GM12801 (cell line): ENCODE data around the gene OPA3.

Source experiments
- TF ChIP-seq, protein P1 (sequence below): IDR thresholded peaks from one replicate; pipeline ENCODE4 v1.5.1; 2011; ENCODE audit warnings: control low read depth; ENCODE audit not compliant: insufficient read length; ENCODE audit errors: extremely low read depth

The OPA3 gene

DNA sequence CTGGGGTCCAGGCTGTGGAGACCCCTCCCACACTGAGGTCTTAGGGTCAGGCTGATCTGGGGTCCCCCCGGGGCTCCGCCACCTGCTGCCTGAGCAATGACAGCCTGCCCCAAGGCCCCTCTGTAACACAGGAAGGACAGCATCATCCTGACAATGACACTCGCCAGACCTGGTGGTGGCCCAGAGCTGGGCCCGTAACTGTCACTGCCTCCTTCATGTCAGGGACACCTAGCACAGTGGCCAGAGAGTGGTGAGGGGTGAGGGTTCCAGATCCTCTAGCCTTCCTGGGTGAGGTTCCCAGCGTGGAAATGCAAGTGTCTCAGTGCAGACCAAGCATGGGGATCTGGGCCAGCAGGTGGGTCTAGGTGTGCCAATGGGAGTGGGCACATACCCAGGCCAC, 27.8 kb downstream of the OPA3 start:
- TF ChIP-seq, protein P1, sequence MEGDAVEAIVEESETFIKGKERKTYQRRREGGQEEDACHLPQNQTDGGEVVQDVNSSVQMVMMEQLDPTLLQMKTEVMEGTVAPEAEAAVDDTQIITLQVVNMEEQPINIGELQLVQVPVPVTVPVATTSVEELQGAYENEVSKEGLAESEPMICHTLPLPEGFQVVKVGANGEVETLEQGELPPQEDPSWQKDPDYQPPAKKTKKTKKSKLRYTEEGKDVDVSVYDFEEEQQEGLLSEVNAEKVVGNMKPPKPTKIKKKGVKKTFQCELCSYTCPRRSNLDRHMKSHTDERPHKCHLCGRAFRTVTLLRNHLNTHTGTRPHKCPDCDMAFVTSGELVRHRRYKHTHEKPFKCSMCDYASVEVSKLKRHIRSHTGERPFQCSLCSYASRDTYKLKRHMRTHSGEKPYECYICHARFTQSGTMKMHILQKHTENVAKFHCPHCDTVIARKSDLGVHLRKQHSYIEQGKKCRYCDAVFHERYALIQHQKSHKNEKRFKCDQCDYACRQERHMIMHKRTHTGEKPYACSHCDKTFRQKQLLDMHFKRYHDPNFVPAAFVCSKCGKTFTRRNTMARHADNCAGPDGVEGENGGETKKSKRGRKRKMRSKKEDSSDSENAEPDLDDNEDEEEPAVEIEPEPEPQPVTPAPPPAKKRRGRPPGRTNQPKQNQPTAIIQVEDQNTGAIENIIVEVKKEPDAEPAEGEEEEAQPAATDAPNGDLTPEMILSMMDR: no peak

DNA sequence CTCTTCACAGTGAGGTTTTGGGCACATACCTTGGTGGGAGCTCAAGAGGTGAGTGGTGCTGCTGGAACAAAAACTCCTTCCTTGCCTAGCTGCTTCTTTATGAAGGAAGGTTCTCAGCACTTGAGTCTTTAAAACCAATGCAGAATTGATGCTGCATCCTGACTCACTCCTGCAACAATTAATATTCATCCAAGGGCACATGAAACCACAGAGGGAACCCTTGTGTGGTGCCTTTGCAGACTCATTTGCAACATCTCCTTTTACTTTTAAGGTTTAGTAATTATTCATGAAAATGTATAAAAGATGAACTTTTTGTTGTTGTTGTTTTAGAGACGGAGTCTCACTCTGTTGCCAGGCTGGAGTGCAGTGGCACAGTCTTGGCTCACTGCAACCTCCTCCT, 30.1 kb downstream of the OPA3 start:
- TF ChIP-seq, protein P1: no peak

DNA sequence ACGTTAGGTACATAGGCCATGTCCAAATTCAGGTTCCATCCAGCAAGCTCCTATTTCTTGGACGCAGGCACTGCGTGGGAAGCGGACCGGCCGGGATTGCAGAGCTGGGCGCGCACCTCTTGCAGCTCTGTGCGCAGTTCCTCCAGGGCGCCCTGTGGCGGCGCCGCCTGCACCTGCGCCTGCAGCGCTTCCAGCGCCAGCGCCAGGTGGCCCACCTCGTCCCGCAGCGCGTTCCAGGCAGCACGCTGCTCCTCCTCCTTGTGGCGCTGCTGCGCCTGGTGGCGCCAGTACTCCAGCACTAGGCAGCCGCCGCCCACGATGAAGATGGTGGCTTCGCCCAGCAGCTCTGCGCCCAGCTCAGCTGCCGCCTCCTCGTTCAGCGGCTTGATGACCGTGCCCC, 31.1 kb downstream of the OPA3 start:
- TF ChIP-seq, protein P1: no peak

DNA sequence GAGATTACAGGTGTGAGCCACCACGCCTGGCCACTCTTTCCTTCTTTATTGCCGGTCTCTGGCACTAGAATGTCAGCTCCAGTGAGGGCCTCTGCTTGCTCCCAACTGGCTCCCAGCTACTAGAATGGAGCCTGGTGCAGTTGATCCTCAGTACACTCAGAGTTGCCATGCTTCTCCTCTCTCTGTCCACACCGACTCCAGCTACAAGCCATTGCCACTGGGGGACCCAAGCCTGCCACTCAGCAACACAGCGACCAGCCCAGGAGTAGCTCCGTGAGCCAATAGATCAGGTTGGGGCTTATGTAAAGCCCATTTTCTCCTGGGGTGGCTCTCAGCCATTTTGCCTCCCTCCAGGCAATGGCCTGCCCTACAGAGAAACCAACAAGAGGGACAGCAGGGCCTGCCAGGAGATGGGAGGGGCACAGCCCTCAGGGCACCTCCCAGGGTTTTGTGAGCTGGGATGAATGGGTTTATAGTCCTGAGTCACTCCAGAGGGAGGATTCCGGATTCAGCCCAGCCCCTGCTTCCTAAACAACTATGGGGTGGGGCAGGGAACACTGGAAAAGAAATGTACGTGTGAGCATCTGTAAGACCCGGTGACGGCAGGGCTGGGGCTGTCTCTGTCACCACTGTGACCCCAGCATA, 36.5 kb downstream of the OPA3 start:
- TF ChIP-seq, protein P1: no peak

DNA sequence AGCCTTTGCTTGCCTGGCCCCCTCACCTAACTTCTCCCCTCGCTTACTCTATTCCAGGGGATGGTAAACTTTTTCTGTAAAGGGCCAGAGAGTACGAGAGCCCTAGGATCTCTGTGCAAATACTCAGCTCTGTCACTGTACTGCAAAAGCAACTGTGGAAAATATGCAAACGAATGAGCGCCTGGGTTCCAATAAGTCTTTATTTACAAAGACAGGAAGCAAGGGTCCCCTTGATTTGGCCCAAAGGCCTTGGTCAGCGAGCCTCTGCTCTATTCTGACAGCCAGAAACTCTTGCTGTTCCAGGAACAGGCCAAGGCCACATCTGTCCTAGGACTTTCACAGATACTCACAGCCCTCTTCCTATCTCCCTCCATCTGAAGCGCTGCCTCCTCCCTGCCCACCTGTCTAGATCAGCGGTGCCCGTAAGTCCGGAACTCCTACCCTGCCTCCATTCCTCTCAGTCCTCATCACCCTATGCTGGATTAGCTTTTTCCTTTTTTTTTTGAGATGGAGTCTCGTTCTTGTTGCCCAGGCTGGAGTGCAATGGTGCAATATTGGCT, 37.3 kb downstream of the OPA3 start:
- TF ChIP-seq, protein P1: no peak

DNA sequence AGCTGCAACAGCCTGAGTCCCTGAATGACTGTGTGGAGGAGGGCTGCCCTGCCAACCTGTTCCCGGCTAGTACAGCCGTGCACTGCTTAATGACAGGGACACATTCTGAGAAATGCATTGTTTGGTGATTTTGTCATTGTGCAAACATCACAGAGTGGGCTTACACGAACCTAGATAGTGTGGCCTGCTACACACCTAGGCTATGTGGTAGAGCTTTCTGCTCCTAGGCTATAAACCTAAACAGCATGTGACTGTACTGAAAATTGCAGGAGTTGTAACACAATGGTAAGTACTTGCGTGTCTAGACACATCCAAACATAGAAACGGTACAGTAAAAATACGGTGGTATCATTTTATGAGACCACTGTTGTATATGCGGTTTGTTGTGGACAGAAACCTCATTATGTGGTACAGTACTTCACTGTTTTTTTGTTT, 42.4 kb downstream of the OPA3 start:
- TF ChIP-seq, protein P1: no peak

DNA sequence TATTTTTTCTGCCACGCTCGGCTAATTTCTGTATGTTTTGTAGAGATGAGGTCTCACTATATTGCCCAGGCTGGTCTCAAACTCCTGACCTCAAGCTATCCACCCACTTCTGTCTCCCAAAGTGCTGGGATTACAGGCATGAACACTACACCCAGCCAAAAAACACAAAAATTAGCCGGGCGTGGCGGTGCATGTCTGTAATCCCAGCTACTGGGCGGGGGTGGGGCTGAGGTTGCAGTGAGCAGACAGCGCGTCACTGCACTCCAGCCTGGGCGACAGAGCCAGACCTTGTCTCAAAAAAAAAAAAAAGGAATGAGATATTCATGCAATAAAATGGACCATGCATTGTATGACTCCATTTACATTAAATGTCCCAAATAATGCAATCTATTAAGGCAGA, 45.1 kb downstream of the OPA3 start:
- TF ChIP-seq, protein P1: no peak
